HG03354 (cell line): Measurements from ENCODE around the gene NOXO1.
"Not testable (repeated sequence)": the region's sequence is repeated elsewhere in the genome, so short reads cannot be mapped to it uniquely, and the experiment has no call there.

Experiments used
- ATAC-seq: cut with Tn5 transposase; IDR thresholded peaks from one replicate; pipeline ENCODE4 v1.9.1; 2021; ENCODE audit warnings: mild to moderate bottlenecking; ENCODE audit not compliant: unreplicated experiment, poor library complexity, severe bottlenecking

Gene NOXO1

DNA sequence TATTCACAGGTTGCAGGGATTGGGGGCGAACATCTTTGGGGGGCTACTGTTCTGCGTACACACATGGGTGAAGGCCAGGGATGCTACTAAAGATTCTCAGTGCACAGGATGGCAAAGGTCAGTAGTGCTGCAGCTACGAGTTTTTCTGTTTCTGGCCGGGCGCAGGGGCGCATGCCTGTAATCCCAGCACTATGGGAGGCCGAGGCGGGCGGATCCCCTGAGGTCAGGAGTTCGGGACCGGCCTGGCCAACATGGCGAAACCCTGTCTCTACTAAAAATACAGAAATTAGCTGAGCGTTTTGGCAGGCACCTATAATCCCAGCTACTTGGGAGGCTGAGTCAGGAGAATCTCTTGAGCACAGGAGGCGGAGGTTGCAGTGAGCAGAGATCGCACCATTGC lies 32.3 kb upstream of the NOXO1 start:
- no peak for ATAC-seq

GRCh38 chr16:2011726-2012125 lies 30.5 kb upstream of the NOXO1 start:
- not testable (repeated sequence) for ATAC-seq

GRCh38 chr16:2009791-2010510 lies 28.7 kb upstream of the NOXO1 start, which contains the start of gene ZNF598:
ZNF598 (minus strand) TSS chr16:2009821.
- ATAC-seq: peak; percentile 81

DNA sequence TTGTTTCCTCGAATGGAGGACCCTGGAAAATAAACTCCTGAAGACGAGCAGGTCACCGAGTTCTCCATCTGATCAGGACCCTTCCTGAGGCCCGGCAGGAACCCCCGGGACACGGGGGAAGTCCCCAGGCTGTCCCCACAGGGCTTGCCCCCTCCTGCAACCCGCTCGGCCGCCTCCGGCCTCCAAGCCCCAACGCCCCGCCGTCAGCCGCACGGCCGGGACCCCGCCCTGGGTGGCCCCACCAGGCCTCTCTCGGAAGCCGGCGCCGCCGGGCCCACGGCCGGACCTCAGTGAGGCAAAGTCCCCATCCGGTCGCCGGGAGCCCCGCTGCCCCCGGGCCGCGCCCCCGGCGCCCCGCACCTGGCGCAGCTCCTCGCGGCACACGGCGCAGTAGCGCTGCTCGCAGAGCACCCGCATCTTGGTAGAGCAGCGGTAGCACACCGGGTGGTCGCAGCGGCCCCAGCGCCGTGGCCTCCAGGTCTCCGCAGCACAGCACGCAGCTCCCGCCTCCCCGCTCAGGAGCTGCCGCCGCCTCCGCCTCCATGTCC lies 28.0 kb upstream of the NOXO1 start:
- ATAC-seq: peak; percentile 44

- peak; percentile 10 for ATAC-seq
Observed at GRCh38 chr16:2008631-2009163, 27.4 kb upstream of the NOXO1 start.

GRCh38 chr16:2008009-2008526 lies 26.8 kb upstream of the NOXO1 start:
- ATAC-seq: no peak

- ATAC-seq: no peak
Observed at GRCh38 chr16:2007081-2007836, 26.0 kb upstream of the NOXO1 start.

GRCh38 chr16:2006317-2006716 lies 25.0 kb upstream of the NOXO1 start:
- ATAC-seq: no peak

DNA sequence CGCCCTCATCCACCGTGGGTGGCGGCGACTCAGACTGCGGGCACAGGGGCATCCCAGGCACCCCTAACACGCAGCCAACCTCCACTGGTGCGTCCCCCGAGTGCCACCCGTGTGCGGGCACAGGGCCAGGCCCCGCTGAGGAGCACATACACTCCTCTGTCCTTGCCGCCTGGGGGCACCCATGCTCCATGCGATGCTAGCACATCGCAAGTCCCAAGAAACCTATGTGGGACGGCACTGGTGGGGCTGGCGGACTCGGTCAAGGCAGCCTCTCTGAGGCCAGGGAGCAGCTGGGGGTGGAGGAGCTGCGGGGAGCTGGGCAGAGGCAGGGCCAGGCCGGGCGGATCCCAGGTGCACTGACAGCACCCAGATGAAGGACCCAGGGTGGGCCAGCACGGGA lies 24.4 kb upstream of the NOXO1 start:
- ATAC-seq: no peak

DNA sequence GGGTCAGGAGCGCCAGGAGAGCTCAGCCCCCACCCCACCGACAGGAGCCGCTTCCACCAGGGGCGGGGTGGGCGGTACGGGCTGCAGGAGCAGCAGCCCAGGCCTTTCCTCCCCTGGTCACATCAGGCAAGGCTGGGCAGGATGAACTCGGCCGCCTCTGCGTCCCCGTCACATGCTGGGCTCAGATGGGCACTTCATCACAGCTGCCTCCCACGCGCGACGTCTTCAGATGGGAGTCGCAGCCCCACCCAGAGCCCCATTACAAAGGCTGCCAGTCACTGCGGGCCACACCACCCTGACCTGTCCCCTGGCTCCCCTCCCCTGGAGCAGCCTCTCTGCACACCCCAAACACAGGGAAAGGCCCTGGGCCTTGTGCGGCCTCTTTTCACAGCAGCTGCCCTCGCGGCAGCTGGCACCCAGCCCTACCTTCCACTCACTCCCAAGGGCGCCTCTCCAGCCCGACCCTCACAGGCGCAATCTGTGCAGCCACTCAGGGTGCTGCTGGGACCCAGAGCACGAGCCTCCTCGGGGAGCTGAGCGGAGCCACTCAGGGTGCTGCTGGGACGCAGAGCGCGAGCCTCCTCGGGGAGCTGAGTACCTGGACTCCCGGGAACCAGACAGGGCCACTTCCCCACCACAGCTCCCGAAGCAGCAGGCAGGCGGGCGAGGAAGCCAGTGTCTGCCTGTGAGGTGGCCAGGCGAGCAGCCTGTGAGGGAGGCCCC lies 23.7 kb upstream of the NOXO1 start:
- no peak for ATAC-seq

- ATAC-seq: peak; percentile 59
Observed at GRCh38 chr16:2003827-2004641, 22.8 kb upstream of the NOXO1 start.

GRCh38 chr16:2003231-2003826 lies 22.1 kb upstream of the NOXO1 start:
- no peak for ATAC-seq

DNA sequence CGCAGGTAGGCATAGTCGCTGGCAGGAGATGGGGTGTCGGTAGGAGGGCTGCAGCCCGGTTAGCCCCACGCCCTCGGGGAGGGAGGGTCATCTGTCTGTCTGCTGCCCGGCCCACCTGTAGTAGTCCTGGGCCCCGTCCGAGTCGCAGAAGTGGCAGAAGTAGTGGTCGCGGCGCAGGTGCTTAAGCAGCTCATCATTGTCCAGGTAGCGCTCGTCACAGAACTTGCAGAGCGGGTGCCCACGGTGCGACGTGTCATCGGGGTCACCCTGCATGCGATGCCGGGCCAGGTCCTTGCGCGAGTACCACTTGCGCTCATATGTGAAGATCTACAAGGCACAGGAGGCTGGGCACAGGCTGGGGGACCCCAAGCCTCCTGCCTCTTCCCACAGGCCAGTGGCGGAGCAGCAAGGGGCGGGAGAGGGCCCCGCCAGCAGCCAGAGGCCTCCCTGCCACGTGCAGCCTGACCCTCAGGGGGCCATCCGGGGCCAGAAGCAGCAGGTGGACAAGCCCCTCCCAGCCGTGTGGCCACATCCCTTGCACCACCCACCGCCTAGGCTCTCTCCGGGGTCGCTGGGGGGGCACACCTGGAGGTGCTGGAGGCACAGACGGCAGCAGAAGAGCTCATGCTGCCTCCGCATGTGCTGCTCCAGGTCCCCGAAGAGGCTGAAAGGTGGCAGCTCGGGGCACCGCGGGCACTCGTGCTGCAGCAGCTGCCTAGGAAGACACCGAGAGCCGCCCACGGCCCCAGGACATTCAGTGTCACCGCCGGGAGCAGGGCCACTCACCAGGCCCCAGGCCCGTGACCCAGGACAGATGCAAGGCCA lies 21.3 kb upstream of the NOXO1 start:
- ATAC-seq: no peak

DNA sequence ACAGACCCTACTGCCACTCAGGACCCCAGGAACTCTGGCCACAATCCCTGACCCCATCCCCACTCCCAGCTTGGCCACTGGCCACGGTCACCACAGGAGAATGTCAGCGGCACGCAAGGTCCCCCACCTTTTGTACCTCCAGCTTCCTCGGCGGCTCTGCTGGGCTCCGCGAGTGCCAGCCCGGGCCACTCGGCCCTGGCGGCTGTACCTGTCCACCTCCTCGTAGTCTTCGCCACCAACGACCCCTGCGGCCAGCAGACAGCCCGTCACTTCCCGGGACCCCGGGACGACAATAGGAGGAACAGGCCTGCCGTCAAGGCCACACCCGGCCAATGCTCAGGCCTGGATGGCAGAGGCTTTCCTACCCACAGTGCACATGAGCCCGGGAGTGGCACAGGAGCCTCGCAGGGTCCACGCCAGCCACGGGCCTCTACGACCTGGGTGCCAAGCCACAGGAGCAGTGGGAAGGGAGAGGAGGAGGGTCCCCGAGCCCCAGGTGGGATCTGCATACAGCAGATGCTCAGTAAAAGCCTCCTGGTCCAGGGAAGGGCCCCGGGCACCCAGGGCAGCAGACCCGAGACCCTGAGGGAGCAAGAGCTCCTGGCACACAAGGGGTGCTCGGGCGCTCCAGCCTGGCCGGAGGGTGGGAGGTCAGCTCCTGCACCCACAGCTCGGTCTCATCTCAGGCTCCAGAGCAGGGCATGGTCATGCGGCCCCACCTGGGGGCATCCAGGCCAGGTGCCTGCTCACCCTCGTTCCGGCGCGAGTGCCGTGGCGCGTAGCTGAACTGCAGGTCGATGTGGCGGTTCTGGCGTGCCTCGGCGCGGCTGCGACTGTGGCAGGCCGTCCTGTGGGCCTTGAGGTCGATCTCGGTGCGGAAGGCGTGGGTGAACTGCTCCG lies 20.4 kb upstream of the NOXO1 start:
- no peak for ATAC-seq

DNA sequence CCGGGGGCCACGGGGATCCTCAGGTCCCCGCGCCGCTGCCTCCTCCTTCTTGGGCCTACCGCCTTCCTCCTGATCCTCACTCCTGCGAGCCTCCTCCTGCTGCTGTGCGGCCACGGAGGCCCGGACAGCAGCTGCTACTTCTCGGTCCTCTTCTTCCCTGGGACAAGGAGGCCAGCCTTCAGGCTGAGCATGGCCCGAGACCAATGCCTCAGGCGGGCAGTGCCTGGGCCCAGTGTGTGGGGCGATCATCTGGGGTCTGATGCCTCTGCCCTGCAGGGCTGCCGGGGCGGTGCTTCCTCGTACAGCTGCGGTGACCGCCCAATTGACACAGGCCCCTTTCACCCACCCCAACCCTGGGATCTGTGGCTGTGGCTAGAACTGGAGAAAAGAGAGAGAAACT lies 19.8 kb upstream of the NOXO1 start:
- no peak for ATAC-seq

DNA sequence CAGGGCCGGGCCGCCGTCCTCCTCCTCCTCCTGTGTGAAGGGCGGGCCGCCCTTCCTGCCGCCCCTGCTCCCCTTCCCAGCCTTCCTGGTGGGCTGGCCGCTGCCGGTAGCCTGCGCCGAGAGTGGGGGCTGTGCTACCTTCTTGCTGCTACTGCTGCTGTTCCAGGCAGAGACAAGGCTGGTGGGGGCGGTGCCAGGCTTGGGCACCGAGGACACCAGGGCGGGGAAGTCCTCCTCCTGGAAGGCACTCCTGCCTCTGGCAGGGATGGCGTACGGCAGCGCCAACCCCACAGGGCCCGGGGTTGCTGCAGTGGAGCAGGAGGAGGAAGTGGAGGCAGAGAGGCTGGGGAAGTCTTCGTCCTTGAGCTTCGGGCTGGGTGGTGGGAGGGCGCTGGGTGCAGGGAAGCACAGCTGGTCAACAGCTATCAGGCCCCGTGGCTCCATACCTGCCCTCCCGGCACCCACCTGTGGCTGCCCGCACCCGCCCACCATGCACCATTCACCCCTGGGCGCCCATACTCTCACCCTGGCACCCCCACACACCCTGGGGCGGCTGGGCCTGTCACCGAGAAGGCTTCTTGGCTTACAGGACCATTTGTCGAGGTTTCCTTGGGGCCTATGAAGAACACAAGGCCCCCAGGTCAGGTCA lies 18.7 kb upstream of the NOXO1 start:
- no peak for ATAC-seq
